Thyroid gland (tissue), 4 donors: ENCODE data around the gene FBXO9. TPM values are rescaled to one million over a fixed set of nuclear protein-coding genes. Genes with fewer than 3 reads are reported as not detected.

ENCODE experiments used
- DNase-seq, 2 donors: peaks; one replicate each; pipeline ENCODE4 v3.0.0-alpha.2; 2019
- H3K27ac ChIP-seq, 3 donors: fragments of 200-600 bp; sonication (generic); 1 replicate in 2 of 3; 2 replicates in 1 of 3; pipeline ENCODE4 v1.5.1; 2016 to 2019; ENCODE audit warnings: mild to moderate bottlenecking in 1 of 3, moderate library complexity in 1 of 3
- H3K27me3 ChIP-seq: fragments of 200-600 bp; sonication (generic); one replicate; pipeline ENCODE4 v1.5.1; 2019
- H3K36me3 ChIP-seq, 2 donors: fragments of 200-600 bp; sonication (generic); one replicate each; pipeline ENCODE4 v1.5.1; 2016 to 2019
- H3K4me1 ChIP-seq, 2 donors: fragments of 200-600 bp; sonication (generic); one replicate each; pipeline ENCODE4 v1.5.1; 2017 to 2019
- H3K4me3 ChIP-seq, 3 donors: fragments of 200-600 bp; sonication (generic); replicated peaks in 1 of 3; 1 replicate in 2 of 3; 2 replicates in 1 of 3; pipeline ENCODE4 v1.5.1; 2016; ENCODE audit warnings: mild to moderate bottlenecking in 1 of 3
- H3K9me3 ChIP-seq: fragments of 200-600 bp; sonication (generic); one replicate; pipeline ENCODE4 v1.5.1; 2017
- CTCF ChIP-seq, 6 experiments: fragments of 200-600 bp in 3 of 6; fragments of 450-650 bp in 3 of 6; sonication (generic) in 3 of 6; IDR thresholded peaks; one replicate each; pipeline ENCODE4 v1.5.1; 2016 to 2019; ENCODE audit warnings: antibody characterized with exemption in 6 of 6, mild to moderate bottlenecking in 2 of 6, inconsistent platforms in 1 of 6, moderate library complexity in 1 of 6
- POLR2A ChIP-seq, 2 donors: fragments of 450-650 bp; IDR thresholded peaks; one replicate each; pipeline ENCODE4 v1.6.1; 2017; ENCODE audit warnings: antibody characterized with exemption in 2 of 2, mild to moderate bottlenecking in 2 of 2, moderate library complexity in 1 of 2
- WGBS, 2 donors: methylation state at CpG; one replicate each; pipeline ENCODE4 v1.1.5; 2017; 5-methylcytosine and 5-hydroxymethylcytosine counted together
- intact Hi-C: fragments of 100-400 bp; cut with DNase I; formaldehyde crosslinking; loops from one replicate; pipeline ENCODE4 v1.15.1; 2023
- small RNA-seq: library from RNA; depleted of rRNA; stranded (forward); fragments of <200 nt; gene quantifications from one replicate; pipeline ENCODE3, GENCODE V24; 2016
- total RNA-seq, 4 donors: library from RNA; depleted of rRNA; stranded (reverse); fragments of >200 nt; gene quantifications; one replicate each; pipeline ENCODE4 v1.2.3, GENCODE V29; 2016

The FBXO9 gene
- total RNA-seq, 4 donors from 2014 or later = 62.1 to 77.4 (median 76.4) TPM

- Histone ChIP-seq H3K4me3 (no peak overlapping the region), H3K4me1 (peaks cover 0 to 4% of the 10 kb centered on the region in 2 donors), H3K9me3 (no peaks in the 10 kb centered on the region), H3K27me3 (no peaks in the 10 kb centered on the region), H3K36me3 (no peaks in the 10 kb centered on the region), H3K27ac (no peak overlapping the region)
- intact Hi-C loops = no loop called here
- DNase-seq = no peak
- no peak for TF ChIP-seq CTCF (IDR thresholded peaks at IDR 0.05)
- no peak for TF ChIP-seq POLR2A (IDR thresholded peaks at IDR 0.05)
- 75% methylated on average over 3 of the region's 3 CpGs for WGBS, 2 donors
Measured at GRCh38 chr6:53143710-53144109, 78.5 kb downstream of the FBXO9 start.

GRCh38 chr6:53144802-53145201 lies 79.6 kb downstream of the FBXO9 start:
- peaks cover 0 to 4% of the 10 kb centered on the region in 2 donors for H3K4me1 ChIP-seq
- no peak for DNase-seq
- H3K9me3 ChIP-seq = no peaks in the 10 kb centered on the region
- H3K36me3 ChIP-seq = no peaks in the 10 kb centered on the region
- TF ChIP-seq POLR2A (IDR thresholded peaks at IDR 0.05) = no peak
- TF ChIP-seq CTCF (IDR thresholded peaks at IDR 0.05) = no peak
- no peaks in the 10 kb centered on the region for H3K27me3 ChIP-seq
- no peak overlapping the region for H3K27ac ChIP-seq
- intact Hi-C loops = no loop called here
- WGBS, 2 donors = 93 to 94% methylated on average over 2 of the region's 2 CpGs
- H3K4me3 ChIP-seq = no peak overlapping the region

- H3K27me3 ChIP-seq = no peaks in the 10 kb centered on the region
- no peaks in the 10 kb centered on the region for H3K9me3 ChIP-seq
- no peak for TF ChIP-seq POLR2A (IDR thresholded peaks at IDR 0.05)
- no peak for TF ChIP-seq CTCF (IDR thresholded peaks at IDR 0.05)
- WGBS, 2 donors = 75 to 93% methylated on average over 5 of the region's 5 CpGs
- no peak within 1 kb of the TSS for H3K4me3 ChIP-seq
- no peak within 1 kb of the TSS for H3K27ac ChIP-seq
- no peak for DNase-seq
- no peaks in the 10 kb centered on the region for H3K36me3 ChIP-seq
- peaks cover 0 to 4% of the 10 kb centered on the region in 2 donors for H3K4me1 ChIP-seq
- intact Hi-C loops = no loop called here
Measured at GRCh38 chr6:53148684-53149083, 83.5 kb downstream of the FBXO9 start, which contains the start of gene GCM1. GCM1 (minus strand) TSS chr6:53148841; CDS start chr6:53145632, 3,209 bp downstream.

Small RNA genes within 50 kb of the gene (small RNA-seq; reads per million reads assigned to genes)
- not detected for gene RN7SL244P

Other genes starting within 250 kb of the FBXO9 start
- not detected for gene GSTA5, start 224.6 kb upstream of the FBXO9 start, total RNA-seq
- gene GSTA3, start 155.7 kb upstream of the FBXO9 start, total RNA-seq = not detected
- 10 to 100 TPM; 20.9 to 24.7 (median 24.6) TPM for gene GSTA4, start 70.1 kb upstream of the FBXO9 start, total RNA-seq
- 10 to 100 TPM; 10.5 to 17.4 (median 13.5) TPM for gene CILK1, start 3.6 kb upstream of the FBXO9 start, total RNA-seq
- not detected for gene GCM1, start 83.4 kb downstream of the FBXO9 start, total RNA-seq